ENCODE data around the gene PEF1. TPM values are rescaled to one million over a fixed set of nuclear protein-coding genes. Genes with fewer than 3 reads are reported as not detected.
A peak's percentile ranks its signal among the peaks of the same experiment; 100 is the strongest.

Gene PEF1
- total RNA-seq, 1 experiment from 2014 or later = 33.7 TPM

- H3K27me3 Mint-ChIP-seq (ENCODE audit: low read depth) = no peaks in the 10 kb centered on the region
- no peaks in the 10 kb centered on the region for H3K4me1 Mint-ChIP-seq
- CTCF ChIA-PET = interaction anchor here (1.9 kb wide), 1 partner anchor 133 kb away, joined by 11 read pairs; no protein-coding TSS in a partner anchor
Observed at GRCh38 chr1:31655756-31656155, 11.1 kb upstream of the PEF1 start.

More at GRCh38 chr1:31655756-31656155, 11.1 kb upstream of the PEF1 start:
- no peaks in the 10 kb centered on the region for H3K9me3 Mint-ChIP-seq
- H3K4me3 Mint-ChIP-seq = no peak overlapping the region
- TF ChIP-seq TP53 (CRISPR knock-in tag; IDR thresholded peaks at IDR 0.05) = no peak
- no peak for TF ChIP-seq ZNF532 (CRISPR knock-in tag; IDR thresholded peaks at IDR 0.05; ENCODE audit: borderline replicate concordance)
- no peak for TF ChIP-seq ZNF263 (CRISPR knock-in tag; IDR thresholded peaks at IDR 0.05; ENCODE audit: low read depth)
- TF ChIP-seq EMX1 (CRISPR knock-in tag; IDR thresholded peaks at IDR 0.05) = no peak
- no peak for TF ChIP-seq SP1 (CRISPR knock-in tag; conservative IDR thresholded peaks at IDR 0.05)
- TF ChIP-seq ATF6 (CRISPR knock-in tag; IDR thresholded peaks at IDR 0.05) = no peak
- TF ChIP-seq SMAD3 (CRISPR knock-in tag; IDR thresholded peaks at IDR 0.05; ENCODE audit: borderline replicate concordance) = no peak
- no peak for TF ChIP-seq AFF4 (CRISPR knock-in tag; IDR thresholded peaks at IDR 0.05; ENCODE audit: borderline replicate concordance)
- no peak for TF ChIP-seq FOXK1 (CRISPR knock-in tag; IDR thresholded peaks at IDR 0.05)
- TF ChIP-seq IRF2 (CRISPR knock-in tag; IDR thresholded peaks at IDR 0.05; ENCODE audit: borderline replicate concordance, low read depth) = no peak
- TF ChIP-seq ZNF121 (CRISPR knock-in tag; IDR thresholded peaks at IDR 0.05) = no peak
- TF ChIP-seq HMGXB4 (CRISPR knock-in tag; IDR thresholded peaks at IDR 0.05) = no peak
- no peak for TF ChIP-seq ZNF138 (CRISPR knock-in tag; conservative IDR thresholded peaks at IDR 0.05)
- TF ChIP-seq MAX (CRISPR knock-in tag; IDR thresholded peaks at IDR 0.05) = no peak
- no peak for TF ChIP-seq NFYB (CRISPR knock-in tag; conservative IDR thresholded peaks at IDR 0.05; ENCODE audit: low read depth)
- TF ChIP-seq AR (CRISPR knock-in tag; IDR thresholded peaks at IDR 0.05) = no peak
- H3K27ac Mint-ChIP-seq = peak overlapping the region; percentile 71; the same call in 1 of the 2 replicates
- ATAC-seq (no peak), DNase-seq (ENCODE audit: low spot score) (no peak)
- H3K36me3 Mint-ChIP-seq = no peaks in the 10 kb centered on the region
- POLR2A ChIA-PET = interaction anchor here (0.5 kb wide), 1 partner anchor 105 kb away, joined by 3 read pairs; no protein-coding TSS in a partner anchor

Measured in WTC11 (cell line).